CD14-positive monocyte (primary cell): ENCODE data around the gene MYO7A. TPM values are rescaled to one million over a fixed set of nuclear protein-coding genes. Genes with fewer than 3 reads are reported as not detected.

Source experiments
- DNase-seq, 3 donors: peaks; one replicate each; pipeline ENCODE4 v3.0.0-alpha.2; 2011 to 2022
- H2AFZ ChIP-seq: 2 replicates; pipeline ENCODE4 v1.6.0; 2012; ENCODE audit warnings: mild to moderate bottlenecking, low read depth, low read length, inconsistent platforms; ENCODE audit not compliant: insufficient read depth, poor library complexity, severe bottlenecking
- H3K27ac ChIP-seq, 2 donors: 1 replicate in 1 of 2; 2 replicates in 1 of 2; pipeline ENCODE4 v1.5.1; 2012 to 2013; ENCODE audit warnings: low read length in 2 of 2, control low read depth in 1 of 2, inconsistent platforms in 1 of 2, low read depth in 1 of 2, mild to moderate bottlenecking in 1 of 2
- H3K27me3 ChIP-seq, 2 donors: one replicate each; pipeline versions ENCODE4 v1.6.0 to v1.6.1; 2011 to 2013; ENCODE audit warnings: low read length in 2 of 2; ENCODE audit not compliant: control insufficient read depth in 2 of 2, insufficient read depth in 2 of 2
- H3K36me3 ChIP-seq, 2 donors: replicated peaks in 1 of 2; 1 replicate in 1 of 2; 2 replicates in 1 of 2; pipeline versions ENCODE4 v1.5.1 to v1.6.1; 2012 to 2013; ENCODE audit warnings: low read length in 2 of 2, control low read depth in 1 of 2, inconsistent platforms in 1 of 2, mild to moderate bottlenecking in 1 of 2; ENCODE audit not compliant: insufficient read depth in 2 of 2, control insufficient read depth in 1 of 2
- H3K4me1 ChIP-seq, 2 donors: 1 replicate in 1 of 2; 2 replicates in 1 of 2; pipeline versions ENCODE4 v1.5.1 to v1.6.1; 2012 to 2013; ENCODE audit warnings: low read length in 2 of 2, control low read depth in 1 of 2, inconsistent platforms in 1 of 2, mild to moderate bottlenecking in 1 of 2, moderate library complexity in 1 of 2; ENCODE audit not compliant: insufficient read depth in 2 of 2, control insufficient read depth in 1 of 2
- H3K4me2 ChIP-seq: replicated peaks from 2 replicates; pipeline ENCODE3; 2012; ENCODE audit warnings: low read length, moderate library complexity, mild to moderate bottlenecking; ENCODE audit not compliant: poor library complexity, severe bottlenecking; ENCODE audit errors: extremely low read depth
- H3K4me3 ChIP-seq, 3 experiments: fragments of 200-600 bp in 1 of 3; sonication (generic) in 1 of 3; replicated peaks in 1 of 3; 1 replicate in 2 of 3; 2 replicates in 1 of 3; pipeline ENCODE4 v1.5.1; 2011 to 2013; ENCODE audit warnings: low read length in 3 of 3, mild to moderate bottlenecking in 3 of 3, control low read depth in 2 of 3, low read depth in 2 of 3, inconsistent platforms in 1 of 3, moderate library complexity in 1 of 3
- H3K79me2 ChIP-seq: 2 replicates; pipeline ENCODE4 v1.6.0; 2012; ENCODE audit warnings: mild to moderate bottlenecking, control low read depth, inconsistent platforms, low read length, moderate library complexity; ENCODE audit not compliant: insufficient read depth
- H3K9ac ChIP-seq: 2 replicates; pipeline ENCODE4 v1.6.0; 2017; ENCODE audit warnings: low read length, mild to moderate bottlenecking; ENCODE audit not compliant: insufficient read depth, poor library complexity, severe bottlenecking
- H3K9me3 ChIP-seq, 2 donors: replicated peaks in 1 of 2; 1 replicate in 1 of 2; 2 replicates in 1 of 2; pipeline versions ENCODE4 v1.5.1 to v1.6.1; 2012 to 2013; ENCODE audit warnings: low read length in 2 of 2, control low read depth in 1 of 2; ENCODE audit not compliant: control insufficient read depth in 1 of 2, insufficient read depth in 1 of 2
- H4K20me1 ChIP-seq: 2 replicates; pipeline ENCODE4 v1.6.0; 2012; ENCODE audit warnings: mild to moderate bottlenecking, low read length, control low read depth, moderate library complexity; ENCODE audit not compliant: insufficient read depth
- H3K27ac Mint-ChIP-seq, 7 donors: one replicate each; pipeline ENCODE4 v1.8.0; 2020; ENCODE audit warnings: mild to moderate bottlenecking in 7 of 7, mixed read lengths in 7 of 7, moderate library complexity in 6 of 7, inconsistent platforms in 2 of 7
- H3K27me3 Mint-ChIP-seq, 3 donors: one replicate each; pipeline ENCODE4 v1.8.0; 2021 to 2022; ENCODE audit warnings: low read depth in 3 of 3, mild to moderate bottlenecking in 3 of 3, mixed read lengths in 3 of 3, moderate library complexity in 3 of 3, inconsistent platforms in 1 of 3
- H3K36me3 Mint-ChIP-seq, 2 donors: one replicate each; pipeline ENCODE4 v1.8.0; 2020; ENCODE audit warnings: mixed read lengths in 2 of 2, inconsistent platforms in 1 of 2, mild to moderate bottlenecking in 1 of 2
- H3K4me1 Mint-ChIP-seq: one replicate; pipeline ENCODE4 v1.8.0; 2020; ENCODE audit warnings: mild to moderate bottlenecking, mixed read lengths
- H3K4me3 Mint-ChIP-seq, 2 donors: one replicate each; pipeline ENCODE4 v1.8.0; 2020; ENCODE audit warnings: mild to moderate bottlenecking in 2 of 2, mixed read lengths in 2 of 2, moderate library complexity in 1 of 2
- H3K9me3 Mint-ChIP-seq, 7 donors: one replicate each; pipeline ENCODE4 v1.8.0; 2020 to 2022; ENCODE audit warnings: mixed read lengths in 7 of 7, mild to moderate bottlenecking in 6 of 7, moderate library complexity in 6 of 7, inconsistent platforms in 2 of 7
- WGBS: methylation state at CpG from one replicate; pipeline ENCODE4 v1.1.5; 2013; ENCODE audit warnings: missing lambda C conversion rate; ENCODE audit not compliant: insufficient coverage; 5-methylcytosine and 5-hydroxymethylcytosine counted together
- intact Hi-C, 2 donors: fragments of 100-400 bp; cut with micrococcal nuclease; formaldehyde crosslinking; loops; one replicate each; pipeline versions ENCODE4 v1.15.0 to v1.15.1; 2023
- polyA plus RNA-seq, 3 donors: library from polyadenylated mRNA; depleted of rRNA in 1 of 3; unstranded in 2 of 3; stranded (reverse) in 1 of 3; fragments of 300-500 nt in 2 of 3; fragments of >200 nt in 1 of 3; fragmentation: Illumina TruSeq in 2 of 3; gene quantifications; 1 replicate in 2 of 3; 2 replicates in 1 of 3; pipeline ENCODE4 v1.2.3, GENCODE V29; 2012 to 2021
- TF ChIP-seq, protein P1 (sequence below): fragments of 200-600 bp; IDR thresholded peaks from one replicate; pipeline ENCODE4 v1.8.0; 2022; ENCODE audit warnings: antibody characterized with exemption, mild to moderate bottlenecking

The MYO7A gene
- polyA plus RNA-seq, 3 donors = 3.5 to 7.8 (median 3.6) TPM

DNA sequence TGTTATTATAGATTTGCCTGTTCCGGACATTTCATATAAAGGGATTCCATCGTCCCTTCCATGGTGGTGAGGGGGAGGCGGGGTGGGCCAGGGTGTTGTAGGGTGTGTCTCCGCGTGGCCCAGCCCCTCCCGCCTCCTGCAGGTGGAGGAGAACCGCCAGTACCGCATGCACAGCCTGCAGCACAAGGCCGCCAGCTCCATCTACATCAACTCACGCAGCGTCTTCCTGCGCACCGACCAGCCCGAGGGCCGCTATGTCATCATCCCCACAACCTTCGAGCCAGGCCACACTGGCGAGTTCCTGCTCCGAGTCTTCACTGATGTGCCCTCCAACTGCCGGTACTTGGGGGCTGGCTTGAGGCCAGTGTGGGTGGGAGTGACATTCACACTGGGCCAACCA lies 7.5 kb upstream of the MYO7A start:
- Histone ChIP-seq H3K27me3 (no peaks in the 10 kb centered on the region), H3K9ac (no peak overlapping the region), H3K4me2 (no peak overlapping the region), H3K9me3 (no peaks in the 10 kb centered on the region), H4K20me1 (no peaks in the 10 kb centered on the region), H3K4me3 (no peak overlapping the region), H3K79me2 (no peaks in the 10 kb centered on the region), H2AFZ (no peak overlapping the region), H3K36me3 (no peaks in the 10 kb centered on the region), H3K27ac (no peak overlapping the region), H3K4me1 (no peaks in the 10 kb centered on the region)
- H3K27ac Mint-ChIP-seq = no peak overlapping the region
- no peak for DNase-seq
- H3K4me1 Mint-ChIP-seq = no peaks in the 10 kb centered on the region
- 94% methylated on average over 10 of the region's 19 CpGs for WGBS
- H3K9me3 Mint-ChIP-seq = no peaks in the 10 kb centered on the region
- H3K27me3 Mint-ChIP-seq = peaks cover 0 to 4% (median 3%) of the 10 kb centered on the region in 3 donors
- H3K36me3 Mint-ChIP-seq = no peaks in the 10 kb centered on the region
- intact Hi-C loops = loop anchor here in 1 of 2 donors (10.0 kb wide), 1 partner anchor 494 kb away; no protein-coding TSS in a partner anchor
- TF ChIP-seq, protein P1, sequence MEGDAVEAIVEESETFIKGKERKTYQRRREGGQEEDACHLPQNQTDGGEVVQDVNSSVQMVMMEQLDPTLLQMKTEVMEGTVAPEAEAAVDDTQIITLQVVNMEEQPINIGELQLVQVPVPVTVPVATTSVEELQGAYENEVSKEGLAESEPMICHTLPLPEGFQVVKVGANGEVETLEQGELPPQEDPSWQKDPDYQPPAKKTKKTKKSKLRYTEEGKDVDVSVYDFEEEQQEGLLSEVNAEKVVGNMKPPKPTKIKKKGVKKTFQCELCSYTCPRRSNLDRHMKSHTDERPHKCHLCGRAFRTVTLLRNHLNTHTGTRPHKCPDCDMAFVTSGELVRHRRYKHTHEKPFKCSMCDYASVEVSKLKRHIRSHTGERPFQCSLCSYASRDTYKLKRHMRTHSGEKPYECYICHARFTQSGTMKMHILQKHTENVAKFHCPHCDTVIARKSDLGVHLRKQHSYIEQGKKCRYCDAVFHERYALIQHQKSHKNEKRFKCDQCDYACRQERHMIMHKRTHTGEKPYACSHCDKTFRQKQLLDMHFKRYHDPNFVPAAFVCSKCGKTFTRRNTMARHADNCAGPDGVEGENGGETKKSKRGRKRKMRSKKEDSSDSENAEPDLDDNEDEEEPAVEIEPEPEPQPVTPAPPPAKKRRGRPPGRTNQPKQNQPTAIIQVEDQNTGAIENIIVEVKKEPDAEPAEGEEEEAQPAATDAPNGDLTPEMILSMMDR = no peak
- no peak overlapping the region for H3K4me3 Mint-ChIP-seq

DNA sequence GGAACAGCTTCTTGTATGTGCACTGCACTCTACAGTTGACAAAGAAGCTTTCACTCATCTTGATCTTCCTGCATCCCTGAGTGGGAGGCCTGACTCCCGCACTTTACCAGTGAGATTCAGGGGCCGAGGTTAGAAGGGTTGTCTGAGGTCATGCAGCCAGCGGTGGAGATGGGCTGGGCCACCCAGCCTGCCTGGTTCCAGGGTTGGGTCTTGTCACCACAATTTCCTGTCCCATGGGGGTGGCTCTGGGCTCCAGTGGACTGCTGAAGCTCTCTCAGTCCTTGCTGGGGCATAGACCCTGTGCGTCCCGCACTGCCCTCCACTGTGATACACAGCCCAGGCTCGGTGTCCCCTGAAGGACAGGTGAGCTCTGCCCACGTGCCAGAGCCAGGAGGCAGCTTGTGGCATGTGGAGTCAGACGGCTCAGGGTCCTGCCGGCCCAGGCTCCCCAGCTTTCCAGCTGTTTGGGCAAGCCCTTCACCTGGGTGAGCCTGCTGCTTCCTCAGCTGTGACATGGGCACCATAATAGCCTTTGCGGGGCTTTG lies 6.9 kb upstream of the MYO7A start:
- no peaks in the 10 kb centered on the region for H3K4me1 Mint-ChIP-seq
- Histone ChIP-seq H3K9ac (no peak overlapping the region), H3K27ac (no peak overlapping the region), H3K4me3 (no peak overlapping the region), H3K36me3 (no peaks in the 10 kb centered on the region), H3K27me3 (no peaks in the 10 kb centered on the region), H2AFZ (no peak overlapping the region), H3K4me2 (no peak overlapping the region), H3K79me2 (no peaks in the 10 kb centered on the region), H3K9me3 (no peaks in the 10 kb centered on the region), H3K4me1 (no peaks in the 10 kb centered on the region), H4K20me1 (no peaks in the 10 kb centered on the region)
- H3K9me3 Mint-ChIP-seq = no peaks in the 10 kb centered on the region
- no peaks in the 10 kb centered on the region for H3K36me3 Mint-ChIP-seq
- WGBS = 74% methylated on average over 9 of the region's 10 CpGs
- intact Hi-C loops = loop anchor here in 1 of 2 donors (10.0 kb wide), 1 partner anchor 494 kb away; no protein-coding TSS in a partner anchor
- no peak overlapping the region for H3K27ac Mint-ChIP-seq
- peaks cover 2 to 4% (median 3%) of the 10 kb centered on the region in 3 donors for H3K27me3 Mint-ChIP-seq
- no peak overlapping the region for H3K4me3 Mint-ChIP-seq
- TF ChIP-seq, protein P1 = no peak
- DNase-seq = no peak
